WTC11 (cell line): Measurements from ENCODE around the gene ZNF688. TPM values are rescaled to one million over a fixed set of nuclear protein-coding genes. Genes with fewer than 3 reads are reported as not detected.

ENCODE experiments used
- ATAC-seq: fragments of 200-7000 bp; cut with Tn5 transposase; 2 replicates; pipeline ENCODE4 v1.10.0; 2021; ENCODE audit warnings: mild to moderate bottlenecking, moderate library complexity
- Bru-seq: library from RNA; stranded (reverse); fragments of 400-500 nt; gene quantifications from one replicate; lab custom pipeline; 2021; lab: Mats Ljungman, UMichigan
- CTCF ChIA-PET: fragments of 300-600 bp; sonication (Branson Sonifier 250); formaldehyde crosslinking; loops from one replicate; lab custom pipeline; 2021; ENCODE audit warnings: antibody characterized with exemption; lab: Charles Lee
- POLR2A ChIA-PET: fragments of 350-600 bp; sonication (Branson Sonifier 250); formaldehyde crosslinking; loops from one replicate; lab custom pipeline; 2021; ENCODE audit warnings: antibody characterized with exemption; lab: Charles Lee
- DNase-seq: peaks from one replicate; pipeline ENCODE4 v3.0.0; 2021; ENCODE audit warnings: low spot score
- H3K27ac Mint-ChIP-seq: 2 replicates; pipeline ENCODE4 v1.8.0; 2021; ENCODE audit warnings: mixed read lengths
- H3K27me3 Mint-ChIP-seq: 2 replicates; pipeline ENCODE4 v1.8.0; 2021; ENCODE audit warnings: low read depth, mild to moderate bottlenecking, moderate library complexity, mixed read lengths
- H3K36me3 Mint-ChIP-seq: 2 replicates; pipeline ENCODE4 v1.8.0; 2021; ENCODE audit warnings: mixed read lengths
- H3K4me1 Mint-ChIP-seq: 2 replicates; pipeline ENCODE4 v1.8.0; 2022; ENCODE audit warnings: mixed read lengths
- H3K4me3 Mint-ChIP-seq: 2 replicates; pipeline ENCODE4 v1.8.0; 2021; ENCODE audit warnings: mild to moderate bottlenecking, moderate library complexity, mixed read lengths
- H3K9me3 Mint-ChIP-seq: 2 replicates; pipeline ENCODE4 v1.8.0; 2021; ENCODE audit warnings: mixed read lengths
- CREM ChIP-seq: sonication (generic); formaldehyde crosslinking; IDR thresholded peaks from 2 replicates; pipeline ENCODE4 v1.8.1; 2022; ENCODE audit warnings: mild to moderate bottlenecking, missing genetic modification reagents, moderate library complexity
- FOXK1 ChIP-seq: sonication (generic); formaldehyde crosslinking; IDR thresholded peaks from 2 replicates; pipeline ENCODE4 v1.8.0; 2022; ENCODE audit warnings: mild to moderate bottlenecking, moderate library complexity, missing genetic modification reagents
- FOXP1 ChIP-seq: sonication (generic); formaldehyde crosslinking; IDR thresholded peaks from 2 replicates; pipeline ENCODE4 v1.8.0; 2022; ENCODE audit warnings: missing genetic modification reagents, mild to moderate bottlenecking, moderate library complexity, borderline replicate concordance
- GABPB1 ChIP-seq: sonication (generic); formaldehyde crosslinking; IDR thresholded peaks from 2 replicates; pipeline ENCODE4 v1.8.1; 2023; ENCODE audit warnings: mild to moderate bottlenecking, missing genetic modification reagents
- GRHL2 ChIP-seq: fragments of 250-450 bp; sonication (Bioruptor Pico); IDR thresholded peaks from 2 replicates; pipeline ENCODE4 v1.8.0; 2022; ENCODE audit warnings: mild to moderate bottlenecking, moderate library complexity; ENCODE audit not compliant: insufficient replicate concordance, severe bottlenecking
- HMGA2 ChIP-seq: fragments of 250-450 bp; sonication (Bioruptor Pico); IDR thresholded peaks from 2 replicates; pipeline ENCODE4 v1.4.0; 2021; ENCODE audit warnings: mild to moderate bottlenecking, moderate library complexity
- KAT7 ChIP-seq: sonication (generic); formaldehyde crosslinking; IDR thresholded peaks from 2 replicates; pipeline ENCODE4 v1.8.1; 2023; ENCODE audit warnings: missing genetic modification reagents, mild to moderate bottlenecking, borderline replicate concordance
- MYBL2 ChIP-seq: sonication (generic); formaldehyde crosslinking; IDR thresholded peaks from 2 replicates; pipeline ENCODE4 v1.8.1; 2023; ENCODE audit warnings: mild to moderate bottlenecking, moderate library complexity, missing genetic modification reagents
- NFE2L1 ChIP-seq: sonication (generic); formaldehyde crosslinking; IDR thresholded peaks from 2 replicates; pipeline ENCODE4 v1.8.1; 2023; ENCODE audit warnings: missing genetic modification reagents
- NFYB ChIP-seq: sonication (generic); formaldehyde crosslinking; conservative IDR thresholded peaks from 2 replicates; pipeline ENCODE4 v1.8.0; 2022; ENCODE audit warnings: low read depth, missing genetic modification reagents
- NR2C2 ChIP-seq: sonication (generic); formaldehyde crosslinking; IDR thresholded peaks from 2 replicates; pipeline ENCODE4 v1.8.0; 2022; ENCODE audit warnings: mild to moderate bottlenecking, missing genetic modification reagents
- TCF7 ChIP-seq: sonication (generic); formaldehyde crosslinking; IDR thresholded peaks from 2 replicates; pipeline ENCODE4 v1.8.0; 2022; ENCODE audit warnings: mild to moderate bottlenecking, low read depth, missing genetic modification reagents, moderate library complexity
- ZNF396 ChIP-seq: fragments of 250-450 bp; sonication (Bioruptor Pico); IDR thresholded peaks from 2 replicates; pipeline ENCODE4 v1.8.0; 2021; ENCODE audit warnings: mild to moderate bottlenecking, moderate library complexity, borderline replicate concordance
- ZNF671 ChIP-seq: fragments of 250-450 bp; sonication (Bioruptor Pico); IDR thresholded peaks from 2 replicates; pipeline ENCODE4 v1.8.0; 2021; ENCODE audit warnings: mild to moderate bottlenecking
- long read RNA-seq, 3 experiments: library from RNA in 1 of 3; library from capped mRNA in 1 of 3; library from polyadenylated mRNA in 1 of 3; unstranded in 2 of 3; stranded (forward) in 1 of 3; transcript quantifications; one replicate each; pipeline ENCODE4 v2.0.0, GENCODE V29; 2021
- total RNA-seq: library from RNA; stranded (reverse); gene quantifications from 3 replicates; pipeline ENCODE4 v1.2.3, GENCODE V29; 2021
- TF ChIP-seq, protein P1 (sequence below): fragments of 250-450 bp; sonication (Bioruptor Pico); IDR thresholded peaks from 2 replicates; pipeline ENCODE4 v2.1.2; 2022; ENCODE audit warnings: mild to moderate bottlenecking, moderate library complexity
- TF ChIP-seq, protein P2 (sequence below): sonication (generic); formaldehyde crosslinking; IDR thresholded peaks from 2 replicates; pipeline ENCODE4 v1.8.1; 2022; ENCODE audit warnings: low read depth, mild to moderate bottlenecking, moderate library complexity, missing genetic modification reagents, borderline replicate concordance
- TF ChIP-seq, protein P3 (sequence below): sonication (generic); formaldehyde crosslinking; IDR thresholded peaks from 2 replicates; pipeline ENCODE4 v1.8.0; 2023; ENCODE audit warnings: missing genetic modification reagents, mild to moderate bottlenecking, borderline replicate concordance
- TF ChIP-seq, protein P4 (sequence below): fragments of 250-450 bp; sonication (Bioruptor Pico); conservative IDR thresholded peaks from 2 replicates; pipeline ENCODE4 v1.9.0; 2021; ENCODE audit warnings: mild to moderate bottlenecking
- TF ChIP-seq, protein P5 (sequence below): sonication (generic); formaldehyde crosslinking; IDR thresholded peaks from 2 replicates; pipeline ENCODE4 v1.8.0; 2023; ENCODE audit warnings: missing genetic modification reagents
- TF ChIP-seq, protein P6 (sequence below): fragments of 250-450 bp; sonication (Bioruptor Pico); IDR thresholded peaks from 2 replicates; pipeline ENCODE4 v1.8.0; 2021; ENCODE audit warnings: mild to moderate bottlenecking
- TF ChIP-seq, protein P7 (sequence below): sonication (generic); formaldehyde crosslinking; IDR thresholded peaks from 2 replicates; pipeline ENCODE4 v1.8.1; 2023; ENCODE audit warnings: mild to moderate bottlenecking, missing genetic modification reagents

ZNF688 gene
- total RNA-seq (4.2 to 6.0 TPM (median 4.9 TPM) in 3 replicates), Bru-seq, nascent RNA (percentile 48 among the genes with signal in this experiment)
- long read RNA-seq, experiment 1, partial matches to known transcripts: 0 of 7 reads
- long read RNA-seq, experiment 1, other reads (novel, unspliced or antisense): 4 of 7 reads
- long read RNA-seq, experiment 2, transcript ZNF688-201 (3 exons, 2,506 nt): major isoform, 8 of 11 reads
- long read RNA-seq, experiment 2, partial matches to known transcripts: 0 of 11 reads
- long read RNA-seq, experiment 2, other reads (novel, unspliced or antisense): 0 of 11 reads
- long read RNA-seq, experiment 3, partial matches to known transcripts: 1 of 3 reads
- long read RNA-seq, experiment 3, other reads (novel, unspliced or antisense): 0 of 3 reads

DNA sequence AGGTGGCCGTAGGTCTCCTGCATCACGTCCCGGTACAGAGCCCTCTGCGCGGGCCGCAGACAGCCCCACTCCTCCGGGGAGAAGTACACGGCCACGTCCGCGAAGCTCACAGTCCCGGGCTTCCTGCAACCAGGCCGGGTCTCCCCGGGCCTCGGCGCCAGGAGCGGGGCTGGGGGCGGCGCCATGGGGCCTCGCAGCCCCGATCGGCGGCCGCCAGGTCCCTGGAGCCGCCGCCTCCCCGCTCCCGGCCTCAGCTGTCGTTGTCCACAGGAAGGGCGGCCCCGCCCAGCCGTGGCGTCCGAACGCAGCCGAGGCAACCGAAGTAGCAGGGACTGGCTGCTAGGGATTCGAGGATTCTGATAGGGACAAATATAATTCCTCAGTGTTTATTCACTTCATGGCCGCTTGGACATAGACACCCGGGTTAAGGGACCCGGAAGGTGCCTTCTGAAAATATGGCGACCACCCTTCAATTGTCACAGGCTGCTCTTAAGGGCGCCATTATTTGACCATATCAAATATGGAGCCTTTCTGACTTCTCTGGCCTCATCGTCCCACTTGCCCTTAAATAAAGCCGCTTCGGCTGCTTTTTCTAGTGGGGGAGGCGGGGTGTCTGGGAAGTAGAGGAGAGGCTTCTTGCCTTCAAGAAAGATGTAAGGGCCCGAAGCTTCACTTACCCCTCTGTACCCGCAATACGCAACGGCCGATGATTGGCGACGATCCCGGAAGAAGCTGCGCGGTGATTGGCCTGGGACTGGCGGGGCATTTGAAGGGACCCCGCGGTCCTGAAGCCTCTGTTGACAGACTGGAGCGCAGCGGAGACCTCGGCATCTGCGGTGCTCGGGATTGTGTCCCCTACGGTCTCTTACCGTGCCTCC is at the start of gene ZNF688:
Gene ZNF688 (minus strand): TSS at position 270 of the 878 bp plus-strand sequence. CDS start 85 bp downstream, at position 185.
- H3K36me3 Mint-ChIP-seq: no peaks in the 10 kb centered on the region
- DNase-seq (peak; percentile 93), ATAC-seq (peak; percentile 87)
- H3K27me3 Mint-ChIP-seq: peaks cover 1% of the 10 kb centered on the region; the same call in 1 of the 2 replicates
- peak within 1 kb of the TSS; percentile 91 for H3K4me3 Mint-ChIP-seq
- CTCF ChIA-PET: interaction anchor here (0.5 to 3.0 kb wide), 17 partner anchors 10 to 460 kb away, joined by 3 to 25 read pairs (median 6); partner anchors contain the start of genes DCTPP1, ZNF747, ZNF764 and ZNF785
- H3K9me3 Mint-ChIP-seq: no peaks in the 10 kb centered on the region
- POLR2A ChIA-PET: interaction anchor here (0.5 to 2.9 kb wide), 17 partner anchors 11 to 154 kb away, joined by 3 to 22 read pairs (median 4); partner anchors contain the start of genes DCTPP1, PRR14, ZNF689 and ZNF747
- peak within 1 kb of the TSS; percentile 67 for H3K27ac Mint-ChIP-seq
- peaks cover 15% of the 10 kb centered on the region for H3K4me1 Mint-ChIP-seq
- TF ChIP-seq NFYB (peak; percentile 95), HMGA2 (CRISPR knock-in tag) (no peak), NR2C2 (CRISPR knock-in tag) (no peak), GRHL2 (no peak), FOXP1 (CRISPR knock-in tag) (peak; percentile 57), CREM (CRISPR knock-in tag) (0 out of 2 replicates have a peak, but pooled peaks have one; percentile 50), NFE2L1 (no peak; the same call in 1 of the 2 replicates), FOXK1 (CRISPR knock-in tag) (peak; percentile 43), ZNF671 (no peak), TCF7 (no peak), ZNF396 (no peak), KAT7 (CRISPR knock-in tag) (no peak), GABPB1 (CRISPR knock-in tag) (0 out of 2 replicates have a peak, but pooled peaks have one; percentile 16), MYBL2 (CRISPR knock-in tag) (0 out of 2 replicates have a peak, but pooled peaks have one; percentile 0)
- TF ChIP-seq, protein P1, sequence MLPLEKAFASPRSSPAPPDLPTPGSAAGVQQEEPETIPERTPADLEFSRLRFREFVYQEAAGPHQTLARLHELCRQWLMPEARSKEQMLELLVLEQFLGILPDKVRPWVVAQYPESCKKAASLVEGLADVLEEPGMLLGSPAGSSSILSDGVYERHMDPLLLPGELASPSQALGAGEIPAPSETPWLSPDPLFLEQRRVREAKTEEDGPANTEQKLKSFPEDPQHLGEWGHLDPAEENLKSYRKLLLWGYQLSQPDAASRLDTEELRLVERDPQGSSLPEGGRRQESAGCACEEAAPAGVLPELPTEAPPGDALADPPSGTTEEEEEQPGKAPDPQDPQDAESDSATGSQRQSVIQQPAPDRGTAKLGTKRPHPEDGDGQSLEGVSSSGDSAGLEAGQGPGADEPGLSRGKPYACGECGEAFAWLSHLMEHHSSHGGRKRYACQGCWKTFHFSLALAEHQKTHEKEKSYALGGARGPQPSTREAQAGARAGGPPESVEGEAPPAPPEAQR (CRISPR knock-in tag): no peak
- TF ChIP-seq, protein P2, sequence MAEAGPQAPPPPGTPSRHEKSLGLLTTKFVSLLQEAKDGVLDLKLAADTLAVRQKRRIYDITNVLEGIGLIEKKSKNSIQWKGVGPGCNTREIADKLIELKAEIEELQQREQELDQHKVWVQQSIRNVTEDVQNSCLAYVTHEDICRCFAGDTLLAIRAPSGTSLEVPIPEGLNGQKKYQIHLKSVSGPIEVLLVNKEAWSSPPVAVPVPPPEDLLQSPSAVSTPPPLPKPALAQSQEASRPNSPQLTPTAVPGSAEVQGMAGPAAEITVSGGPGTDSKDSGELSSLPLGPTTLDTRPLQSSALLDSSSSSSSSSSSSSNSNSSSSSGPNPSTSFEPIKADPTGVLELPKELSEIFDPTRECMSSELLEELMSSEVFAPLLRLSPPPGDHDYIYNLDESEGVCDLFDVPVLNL (CRISPR knock-in tag): peak; percentile 93; the same call in 1 of the 2 replicates
- TF ChIP-seq, protein P3, sequence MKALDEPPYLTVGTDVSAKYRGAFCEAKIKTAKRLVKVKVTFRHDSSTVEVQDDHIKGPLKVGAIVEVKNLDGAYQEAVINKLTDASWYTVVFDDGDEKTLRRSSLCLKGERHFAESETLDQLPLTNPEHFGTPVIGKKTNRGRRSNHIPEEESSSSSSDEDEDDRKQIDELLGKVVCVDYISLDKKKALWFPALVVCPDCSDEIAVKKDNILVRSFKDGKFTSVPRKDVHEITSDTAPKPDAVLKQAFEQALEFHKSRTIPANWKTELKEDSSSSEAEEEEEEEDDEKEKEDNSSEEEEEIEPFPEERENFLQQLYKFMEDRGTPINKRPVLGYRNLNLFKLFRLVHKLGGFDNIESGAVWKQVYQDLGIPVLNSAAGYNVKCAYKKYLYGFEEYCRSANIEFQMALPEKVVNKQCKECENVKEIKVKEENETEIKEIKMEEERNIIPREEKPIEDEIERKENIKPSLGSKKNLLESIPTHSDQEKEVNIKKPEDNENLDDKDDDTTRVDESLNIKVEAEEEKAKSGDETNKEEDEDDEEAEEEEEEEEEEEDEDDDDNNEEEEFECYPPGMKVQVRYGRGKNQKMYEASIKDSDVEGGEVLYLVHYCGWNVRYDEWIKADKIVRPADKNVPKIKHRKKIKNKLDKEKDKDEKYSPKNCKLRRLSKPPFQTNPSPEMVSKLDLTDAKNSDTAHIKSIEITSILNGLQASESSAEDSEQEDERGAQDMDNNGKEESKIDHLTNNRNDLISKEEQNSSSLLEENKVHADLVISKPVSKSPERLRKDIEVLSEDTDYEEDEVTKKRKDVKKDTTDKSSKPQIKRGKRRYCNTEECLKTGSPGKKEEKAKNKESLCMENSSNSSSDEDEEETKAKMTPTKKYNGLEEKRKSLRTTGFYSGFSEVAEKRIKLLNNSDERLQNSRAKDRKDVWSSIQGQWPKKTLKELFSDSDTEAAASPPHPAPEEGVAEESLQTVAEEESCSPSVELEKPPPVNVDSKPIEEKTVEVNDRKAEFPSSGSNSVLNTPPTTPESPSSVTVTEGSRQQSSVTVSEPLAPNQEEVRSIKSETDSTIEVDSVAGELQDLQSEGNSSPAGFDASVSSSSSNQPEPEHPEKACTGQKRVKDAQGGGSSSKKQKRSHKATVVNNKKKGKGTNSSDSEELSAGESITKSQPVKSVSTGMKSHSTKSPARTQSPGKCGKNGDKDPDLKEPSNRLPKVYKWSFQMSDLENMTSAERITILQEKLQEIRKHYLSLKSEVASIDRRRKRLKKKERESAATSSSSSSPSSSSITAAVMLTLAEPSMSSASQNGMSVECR: 0 out of 2 replicates have a peak, but pooled peaks have one; percentile 34
- TF ChIP-seq, protein P4, sequence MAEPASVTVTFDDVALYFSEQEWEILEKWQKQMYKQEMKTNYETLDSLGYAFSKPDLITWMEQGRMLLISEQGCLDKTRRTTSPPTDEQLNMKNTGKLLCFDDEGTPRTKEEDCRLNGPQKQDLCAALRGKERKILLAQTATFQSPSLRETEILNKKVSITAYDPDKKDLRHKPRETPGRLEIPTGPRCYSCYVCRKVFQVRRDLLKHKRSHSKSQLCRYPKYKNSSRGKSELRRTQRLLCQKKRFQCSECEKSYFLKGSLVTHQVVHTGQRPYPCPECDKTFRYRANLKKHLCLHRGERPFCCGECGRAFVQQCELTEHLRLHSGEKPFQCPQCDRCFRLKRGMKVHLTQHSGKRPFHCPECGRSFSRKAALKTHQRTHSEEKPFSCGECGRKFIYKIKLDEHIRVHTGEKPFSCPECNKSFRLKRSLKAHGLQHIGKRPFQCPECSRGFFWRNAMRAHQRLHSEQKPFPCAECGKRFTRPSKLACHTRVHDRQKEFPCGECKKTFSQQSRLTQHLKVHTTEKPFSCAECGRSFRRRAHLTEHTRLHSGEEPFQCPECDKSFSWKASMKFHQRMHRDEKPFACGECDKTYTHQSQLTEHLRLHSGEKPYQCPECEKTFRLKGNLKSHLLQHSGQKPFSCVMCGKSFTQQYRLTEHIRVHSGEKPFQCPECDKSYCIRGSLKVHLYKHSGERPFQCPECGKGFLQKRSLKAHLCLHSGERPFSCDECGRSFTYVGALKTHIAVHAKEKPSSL (CRISPR knock-in tag): no peak
- TF ChIP-seq, protein P5, sequence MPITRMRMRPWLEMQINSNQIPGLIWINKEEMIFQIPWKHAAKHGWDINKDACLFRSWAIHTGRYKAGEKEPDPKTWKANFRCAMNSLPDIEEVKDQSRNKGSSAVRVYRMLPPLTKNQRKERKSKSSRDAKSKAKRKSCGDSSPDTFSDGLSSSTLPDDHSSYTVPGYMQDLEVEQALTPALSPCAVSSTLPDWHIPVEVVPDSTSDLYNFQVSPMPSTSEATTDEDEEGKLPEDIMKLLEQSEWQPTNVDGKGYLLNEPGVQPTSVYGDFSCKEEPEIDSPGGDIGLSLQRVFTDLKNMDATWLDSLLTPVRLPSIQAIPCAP (CRISPR knock-in tag): no peak
- TF ChIP-seq, protein P6, sequence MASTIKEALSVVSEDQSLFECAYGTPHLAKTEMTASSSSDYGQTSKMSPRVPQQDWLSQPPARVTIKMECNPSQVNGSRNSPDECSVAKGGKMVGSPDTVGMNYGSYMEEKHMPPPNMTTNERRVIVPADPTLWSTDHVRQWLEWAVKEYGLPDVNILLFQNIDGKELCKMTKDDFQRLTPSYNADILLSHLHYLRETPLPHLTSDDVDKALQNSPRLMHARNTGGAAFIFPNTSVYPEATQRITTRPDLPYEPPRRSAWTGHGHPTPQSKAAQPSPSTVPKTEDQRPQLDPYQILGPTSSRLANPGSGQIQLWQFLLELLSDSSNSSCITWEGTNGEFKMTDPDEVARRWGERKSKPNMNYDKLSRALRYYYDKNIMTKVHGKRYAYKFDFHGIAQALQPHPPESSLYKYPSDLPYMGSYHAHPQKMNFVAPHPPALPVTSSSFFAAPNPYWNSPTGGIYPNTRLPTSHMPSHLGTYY: no peak
- TF ChIP-seq, protein P7, sequence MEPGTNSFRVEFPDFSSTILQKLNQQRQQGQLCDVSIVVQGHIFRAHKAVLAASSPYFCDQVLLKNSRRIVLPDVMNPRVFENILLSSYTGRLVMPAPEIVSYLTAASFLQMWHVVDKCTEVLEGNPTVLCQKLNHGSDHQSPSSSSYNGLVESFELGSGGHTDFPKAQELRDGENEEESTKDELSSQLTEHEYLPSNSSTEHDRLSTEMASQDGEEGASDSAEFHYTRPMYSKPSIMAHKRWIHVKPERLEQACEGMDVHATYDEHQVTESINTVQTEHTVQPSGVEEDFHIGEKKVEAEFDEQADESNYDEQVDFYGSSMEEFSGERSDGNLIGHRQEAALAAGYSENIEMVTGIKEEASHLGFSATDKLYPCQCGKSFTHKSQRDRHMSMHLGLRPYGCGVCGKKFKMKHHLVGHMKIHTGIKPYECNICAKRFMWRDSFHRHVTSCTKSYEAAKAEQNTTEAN (CRISPR knock-in tag): no peak
